ENCODE measurements around the gene ITM2A.

DNA sequence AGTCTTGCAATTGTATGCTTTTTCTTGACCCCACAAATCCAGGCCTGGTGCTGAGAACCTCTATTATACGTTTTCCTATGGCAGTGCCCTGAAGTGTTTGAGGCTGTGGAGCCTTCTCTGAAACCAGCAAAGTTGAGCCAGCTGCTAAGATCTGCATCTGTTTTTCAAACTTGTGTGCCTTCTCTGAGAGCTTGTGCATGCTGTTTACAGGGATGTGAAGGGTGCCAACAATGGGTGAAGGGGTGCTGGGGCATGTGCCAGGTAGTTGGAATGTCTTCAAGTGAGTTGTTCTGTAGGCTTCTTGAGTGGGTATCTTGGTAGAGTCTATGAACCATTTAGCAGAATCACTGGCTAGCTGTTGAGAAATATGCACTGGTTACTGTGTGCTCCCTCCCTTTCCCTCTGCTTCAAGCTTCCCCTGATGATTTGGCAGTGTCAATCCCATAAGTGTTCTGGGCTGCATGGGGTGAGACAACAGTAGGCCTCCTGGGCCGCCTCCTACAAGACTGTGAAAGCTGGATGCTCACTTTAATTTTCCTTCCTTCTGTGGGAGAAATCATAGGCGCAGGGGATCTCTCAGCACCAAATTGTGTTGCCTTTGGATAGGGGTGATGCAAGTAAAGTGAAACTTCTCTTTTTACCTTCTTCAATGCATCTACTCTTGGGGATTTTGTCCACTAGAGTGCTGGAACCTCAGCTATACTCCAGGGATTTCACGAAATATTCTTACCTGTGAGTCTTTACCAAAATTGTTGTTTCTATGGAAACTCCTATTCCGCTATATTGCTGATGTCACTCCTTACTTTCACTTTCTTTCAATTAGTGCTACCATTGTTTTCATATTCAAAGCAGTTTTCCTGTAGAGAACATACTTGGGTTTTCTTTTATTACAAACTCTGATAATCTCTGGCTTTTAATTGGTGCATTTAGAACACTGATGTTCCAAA lies 30.0 kb downstream of the ITM2A start:
- TF ChIP-seq ZFP30 (CRISPR knock-in tag; IDR thresholded peaks at IDR 0.05), result no peak
- TF ChIP-seq POU6F1 (CRISPR knock-in tag; IDR thresholded peaks at IDR 0.05; ENCODE audit: borderline replicate concordance, low read depth), result no peak
- no peak for TF ChIP-seq ARNTL (CRISPR knock-in tag; IDR thresholded peaks at IDR 0.05; ENCODE audit: borderline replicate concordance, low read depth)
- TF ChIP-seq, protein P1, sequence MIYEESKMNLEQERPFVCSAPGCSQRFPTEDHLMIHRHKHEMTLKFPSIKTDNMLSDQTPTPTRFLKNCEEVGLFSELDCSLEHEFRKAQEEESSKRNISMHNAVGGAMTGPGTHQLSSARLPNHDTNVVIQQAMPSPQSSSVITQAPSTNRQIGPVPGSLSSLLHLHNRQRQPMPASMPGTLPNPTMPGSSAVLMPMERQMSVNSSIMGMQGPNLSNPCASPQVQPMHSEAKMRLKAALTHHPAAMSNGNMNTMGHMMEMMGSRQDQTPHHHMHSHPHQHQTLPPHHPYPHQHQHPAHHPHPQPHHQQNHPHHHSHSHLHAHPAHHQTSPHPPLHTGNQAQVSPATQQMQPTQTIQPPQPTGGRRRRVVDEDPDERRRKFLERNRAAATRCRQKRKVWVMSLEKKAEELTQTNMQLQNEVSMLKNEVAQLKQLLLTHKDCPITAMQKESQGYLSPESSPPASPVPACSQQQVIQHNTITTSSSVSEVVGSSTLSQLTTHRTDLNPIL (CRISPR knock-in tag; IDR thresholded peaks at IDR 0.05; ENCODE audit: low read depth), result no peak
- no peak for TF ChIP-seq ZFP3 (CRISPR knock-in tag; IDR thresholded peaks at IDR 0.05)
- TF ChIP-seq ZNF565 (CRISPR knock-in tag; conservative IDR thresholded peaks at IDR 0.05; ENCODE audit: low read depth), result no peak
- TF ChIP-seq SNAI2 (CRISPR knock-in tag; IDR thresholded peaks at IDR 0.05), result no peak
- TF ChIP-seq RARB (CRISPR knock-in tag; IDR thresholded peaks at IDR 0.05), result no peak
- no peak for TF ChIP-seq TCF4 (CRISPR knock-in tag; IDR thresholded peaks at IDR 0.05; ENCODE audit: borderline replicate concordance)
- TF ChIP-seq, protein P2, sequence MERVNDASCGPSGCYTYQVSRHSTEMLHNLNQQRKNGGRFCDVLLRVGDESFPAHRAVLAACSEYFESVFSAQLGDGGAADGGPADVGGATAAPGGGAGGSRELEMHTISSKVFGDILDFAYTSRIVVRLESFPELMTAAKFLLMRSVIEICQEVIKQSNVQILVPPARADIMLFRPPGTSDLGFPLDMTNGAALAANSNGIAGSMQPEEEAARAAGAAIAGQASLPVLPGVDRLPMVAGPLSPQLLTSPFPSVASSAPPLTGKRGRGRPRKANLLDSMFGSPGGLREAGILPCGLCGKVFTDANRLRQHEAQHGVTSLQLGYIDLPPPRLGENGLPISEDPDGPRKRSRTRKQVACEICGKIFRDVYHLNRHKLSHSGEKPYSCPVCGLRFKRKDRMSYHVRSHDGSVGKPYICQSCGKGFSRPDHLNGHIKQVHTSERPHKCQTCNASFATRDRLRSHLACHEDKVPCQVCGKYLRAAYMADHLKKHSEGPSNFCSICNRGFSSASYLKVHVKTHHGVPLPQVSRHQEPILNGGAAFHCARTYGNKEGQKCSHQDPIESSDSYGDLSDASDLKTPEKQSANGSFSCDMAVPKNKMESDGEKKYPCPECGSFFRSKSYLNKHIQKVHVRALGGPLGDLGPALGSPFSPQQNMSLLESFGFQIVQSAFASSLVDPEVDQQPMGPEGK (CRISPR knock-in tag; IDR thresholded peaks at IDR 0.05; ENCODE audit: borderline replicate concordance), result no peak
- no peak for TF ChIP-seq TOX (CRISPR knock-in tag; IDR thresholded peaks at IDR 0.05; ENCODE audit: borderline replicate concordance)
- TF ChIP-seq CSDC2 (CRISPR knock-in tag; IDR thresholded peaks at IDR 0.05), result no peak
- TF ChIP-seq BACH2 (CRISPR knock-in tag; IDR thresholded peaks at IDR 0.05; ENCODE audit: borderline replicate concordance), result no peak

Measured in SK-N-SH treated with all-trans-retinoic acid at 6 μM for 48 hours (cell line).